T-helper 17 cell (primary cell): ENCODE measurements around the gene DDX43. TPM values are rescaled to one million over a fixed set of nuclear protein-coding genes. Genes with fewer than 3 reads are reported as not detected.
"Not testable (repeated sequence)": the region's sequence is repeated elsewhere in the genome, so short reads cannot be mapped to it uniquely, and the experiment has no call there.

Source experiments
- ATAC-seq: fragments of 150-1000 bp; cut with Tn5 transposase; 2 replicates; pipeline ENCODE4 v1.10.0; 2021; ENCODE audit warnings: mild to moderate bottlenecking, moderate library complexity
- DNase-seq, 3 donors: peaks; one replicate each; pipeline versions ENCODE4 v3.0.0 to v3.0.0-alpha.2; 2020 to 2021
- H3K9me3 ChIP-seq: one replicate; pipeline ENCODE4 v1.7.0; 2013; ENCODE audit warnings: low read length, mild to moderate bottlenecking; ENCODE audit not compliant: control insufficient read depth, poor library complexity, severe bottlenecking
- H3K27ac Mint-ChIP-seq: one replicate; pipeline ENCODE4 v1.8.0; 2022; ENCODE audit warnings: mild to moderate bottlenecking, moderate library complexity, mixed read lengths
- H3K27me3 Mint-ChIP-seq: one replicate; pipeline ENCODE4 v1.8.0; 2022; ENCODE audit warnings: mixed read lengths
- H3K36me3 Mint-ChIP-seq: one replicate; pipeline ENCODE4 v1.8.0; 2022; ENCODE audit warnings: low read depth, mixed read lengths
- H3K4me1 Mint-ChIP-seq: one replicate; pipeline ENCODE4 v1.8.0; 2022; ENCODE audit warnings: mild to moderate bottlenecking, mixed read lengths
- H3K4me3 Mint-ChIP-seq: one replicate; pipeline ENCODE4 v1.8.0; 2022; ENCODE audit warnings: mild to moderate bottlenecking, moderate library complexity, mixed read lengths
- total RNA-seq, 4 donors: library from RNA in 2 of 4; stranded (reverse) in 2 of 4; gene quantifications; one replicate each; pipeline ENCODE4 v1.2.3 and lab custom pipeline; 2022 to 2026

The DDX43 gene
- total RNA-seq, 2 donors from 2014 or later = 1.2 to 2.0 TPM

DNA sequence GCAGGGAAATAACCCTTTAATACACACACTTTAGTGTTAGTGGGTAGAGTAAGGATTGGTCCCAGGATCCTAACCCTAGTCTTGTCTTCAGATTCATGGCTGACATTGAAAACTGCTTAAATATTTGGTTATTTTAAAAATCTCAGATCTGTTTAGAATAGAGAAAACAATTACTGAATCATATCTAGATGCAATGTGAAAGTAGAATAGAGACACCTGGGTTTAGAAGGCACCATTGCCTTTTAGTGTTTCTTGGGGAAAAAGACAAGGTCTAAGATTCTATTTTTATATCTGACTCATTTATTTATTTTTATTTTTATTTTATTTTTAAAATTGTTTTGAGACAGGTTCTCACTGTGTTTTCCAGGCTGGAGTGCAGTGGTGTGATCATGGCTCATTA is 6.0 kb downstream of the DDX43 start:
- DNase-seq (no peak), ATAC-seq (no peak)
- Mint-ChIP-seq H3K27ac (no peak overlapping the region), H3K4me1 (no peaks in the 10 kb centered on the region), H3K27me3 (no peaks in the 10 kb centered on the region), H3K36me3 (no peaks in the 10 kb centered on the region), H3K4me3 (no peak overlapping the region)
- no peaks in the 10 kb centered on the region for H3K9me3 ChIP-seq

DNA sequence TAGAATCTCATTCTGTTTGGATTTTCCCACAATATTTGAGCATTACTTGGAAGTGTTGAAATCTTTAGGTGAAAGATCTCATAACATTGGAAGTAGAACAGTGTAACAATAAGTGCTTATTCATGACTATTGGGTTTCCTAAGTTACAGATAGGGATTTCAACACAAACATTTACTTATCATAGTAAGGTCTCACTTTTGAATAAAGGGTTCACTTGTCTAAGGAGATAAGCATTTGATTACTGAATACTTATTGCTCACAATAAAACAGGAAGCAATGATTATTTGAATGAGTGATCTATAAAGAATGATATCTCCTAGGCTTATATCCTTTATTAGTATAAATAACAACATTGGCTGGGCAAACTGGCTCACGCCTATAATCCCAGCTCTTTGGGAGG is 14.8 kb downstream of the DDX43 start:
- no peaks in the 10 kb centered on the region for H3K27me3 Mint-ChIP-seq
- no peak overlapping the region for H3K4me3 Mint-ChIP-seq
- no peak for ATAC-seq
- DNase-seq = no peak
- H3K4me1 Mint-ChIP-seq = no peaks in the 10 kb centered on the region
- no peak overlapping the region for H3K27ac Mint-ChIP-seq
- no peaks in the 10 kb centered on the region for H3K9me3 ChIP-seq
- no peaks in the 10 kb centered on the region for H3K36me3 Mint-ChIP-seq

DNA sequence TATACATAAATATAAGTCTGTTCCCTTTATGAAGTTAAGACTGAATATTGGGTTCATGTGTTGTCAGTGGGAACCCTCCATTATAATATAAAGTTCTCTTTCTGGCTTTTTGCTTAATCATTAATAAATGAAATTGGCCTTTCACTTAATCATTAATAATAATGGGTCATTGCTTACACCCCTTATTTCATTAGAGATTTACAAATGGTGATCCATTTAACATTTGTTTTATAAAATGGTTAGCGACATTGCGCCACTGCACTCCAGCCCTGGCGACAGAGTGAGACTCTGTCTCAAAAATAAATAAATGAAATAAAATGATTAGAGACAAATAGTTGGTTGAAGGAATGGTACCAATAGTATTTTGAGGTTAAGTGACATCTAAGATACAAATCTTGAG is 18.5 kb downstream of the DDX43 start:
- no peaks in the 10 kb centered on the region for H3K36me3 Mint-ChIP-seq
- no peak overlapping the region for H3K27ac Mint-ChIP-seq
- H3K4me1 Mint-ChIP-seq = peaks cover 4% of the 10 kb centered on the region
- no peak overlapping the region for H3K4me3 Mint-ChIP-seq
- ATAC-seq (no peak), DNase-seq (no peak)
- H3K9me3 ChIP-seq = no peaks in the 10 kb centered on the region
- no peaks in the 10 kb centered on the region for H3K27me3 Mint-ChIP-seq

DNA sequence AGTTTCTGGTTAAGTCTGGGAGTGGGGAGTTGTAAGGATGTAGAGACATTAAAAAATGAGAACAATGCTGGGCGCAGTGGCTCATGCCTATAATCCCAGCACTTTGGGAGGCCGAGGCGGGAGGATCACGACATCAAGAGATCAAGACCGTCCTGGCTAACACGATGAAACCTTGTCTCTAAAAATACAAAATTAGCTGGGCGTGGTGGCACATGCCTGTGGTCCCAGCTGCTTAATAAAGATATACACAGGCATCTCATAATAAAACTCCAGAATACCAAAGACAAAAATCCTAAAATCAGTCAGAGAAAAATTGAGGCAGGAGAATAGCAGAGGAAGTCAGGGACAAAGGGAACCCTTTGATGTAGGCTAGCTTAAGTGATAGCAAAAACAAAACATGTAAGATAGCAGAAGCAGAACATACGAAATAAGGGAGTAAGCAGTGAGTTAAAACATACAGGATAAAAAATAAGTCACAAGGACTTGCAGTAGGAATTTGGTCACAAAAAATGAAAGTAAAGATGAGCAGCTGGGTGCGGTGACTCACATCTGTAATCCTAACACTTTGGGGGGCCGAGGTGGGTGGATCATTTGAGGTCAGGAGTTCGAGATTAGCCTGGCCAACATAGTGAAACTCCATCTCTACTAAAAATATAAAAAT is 23.6 kb downstream of the DDX43 start:
- no peaks in the 10 kb centered on the region for H3K9me3 ChIP-seq
- DNase-seq (no peak), ATAC-seq (no peak)
- H3K27ac Mint-ChIP-seq = peak overlapping the region; percentile 88
- H3K27me3 Mint-ChIP-seq = no peaks in the 10 kb centered on the region
- H3K4me3 Mint-ChIP-seq = no peak overlapping the region
- peaks cover 20% of the 10 kb centered on the region for H3K4me1 Mint-ChIP-seq
- no peaks in the 10 kb centered on the region for H3K36me3 Mint-ChIP-seq

DNA sequence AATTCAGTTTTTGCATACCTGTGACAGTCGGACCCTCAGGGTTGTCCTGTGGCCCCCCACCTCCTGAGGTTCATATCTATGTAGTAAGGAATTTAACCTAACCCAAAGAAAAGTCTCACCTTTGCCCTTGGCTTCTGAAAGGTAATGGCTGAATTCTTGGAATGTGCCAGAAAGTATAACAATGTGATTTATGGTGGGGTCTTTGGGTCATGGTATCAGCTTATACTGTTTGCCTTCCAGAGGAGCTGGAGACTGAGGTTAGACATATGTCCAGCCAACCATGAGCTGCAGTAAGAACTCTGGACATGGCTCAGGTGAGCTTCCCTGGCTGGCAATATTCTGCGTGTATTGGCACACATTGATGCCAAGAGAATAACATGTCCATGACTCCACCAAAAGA is 26.9 kb downstream of the DDX43 start:
- H3K27me3 Mint-ChIP-seq = no peaks in the 10 kb centered on the region
- peak overlapping the region; percentile 91 for H3K27ac Mint-ChIP-seq
- no peaks in the 10 kb centered on the region for H3K9me3 ChIP-seq
- DNase-seq (no peak), ATAC-seq (no peak)
- H3K4me1 Mint-ChIP-seq = peaks cover 20% of the 10 kb centered on the region
- no peaks in the 10 kb centered on the region for H3K36me3 Mint-ChIP-seq
- peak overlapping the region; percentile 63 for H3K4me3 Mint-ChIP-seq

DNA sequence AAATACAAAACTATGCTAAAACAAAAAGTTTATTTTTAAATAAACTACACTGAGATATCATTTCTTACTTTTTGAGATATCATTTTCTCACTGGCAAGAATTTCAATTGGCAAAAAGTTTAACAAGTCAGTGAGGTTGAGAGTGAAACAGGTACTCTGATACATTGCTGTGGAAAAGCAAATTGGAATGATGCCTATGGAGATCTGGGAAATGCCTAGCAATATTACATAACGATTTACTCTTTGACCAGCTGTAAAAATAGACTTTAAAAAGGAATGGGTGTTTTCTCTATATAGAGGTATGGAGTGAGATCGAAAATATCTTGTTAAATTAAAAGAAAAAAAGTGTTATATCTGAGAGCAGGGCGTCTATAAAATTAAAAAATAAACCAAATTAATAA is 40.6 kb downstream of the DDX43 start:
- Mint-ChIP-seq H3K27me3 (no peaks in the 10 kb centered on the region), H3K4me1 (peaks cover 15% of the 10 kb centered on the region), H3K4me3 (peak overlapping the region; percentile 22), H3K36me3 (no peaks in the 10 kb centered on the region), H3K27ac (peak overlapping the region; percentile 41)
- DNase-seq (no peak), ATAC-seq (no peak)
- no peaks in the 10 kb centered on the region for H3K9me3 ChIP-seq

DNA sequence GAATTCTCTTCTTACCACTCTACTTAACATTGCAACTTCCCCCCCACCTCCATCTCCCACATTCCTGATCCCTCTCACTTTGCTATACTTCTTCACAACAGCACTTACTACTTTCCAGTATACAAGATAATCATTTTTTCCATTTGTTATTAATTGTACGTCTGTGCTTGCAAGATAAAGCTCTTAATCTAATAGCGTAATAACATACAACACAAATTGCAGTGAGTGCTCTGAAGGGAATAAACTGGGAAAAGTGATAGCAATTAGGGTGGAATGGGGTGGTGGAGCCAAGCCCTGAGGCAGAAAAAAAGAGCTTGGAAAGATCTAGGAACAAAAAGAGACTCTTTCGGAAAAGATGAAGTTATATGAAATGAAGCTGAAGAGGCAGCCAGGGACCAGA is 48.9 kb downstream of the DDX43 start:
- DNase-seq (no peak), ATAC-seq (no peak)
- peaks cover 35% of the 10 kb centered on the region for H3K4me1 Mint-ChIP-seq
- H3K27me3 Mint-ChIP-seq = no peaks in the 10 kb centered on the region
- H3K27ac Mint-ChIP-seq = peak overlapping the region; percentile 70
- no peaks in the 10 kb centered on the region for H3K9me3 ChIP-seq
- no peak overlapping the region for H3K4me3 Mint-ChIP-seq
- H3K36me3 Mint-ChIP-seq = peaks cover 19% of the 10 kb centered on the region

DNA sequence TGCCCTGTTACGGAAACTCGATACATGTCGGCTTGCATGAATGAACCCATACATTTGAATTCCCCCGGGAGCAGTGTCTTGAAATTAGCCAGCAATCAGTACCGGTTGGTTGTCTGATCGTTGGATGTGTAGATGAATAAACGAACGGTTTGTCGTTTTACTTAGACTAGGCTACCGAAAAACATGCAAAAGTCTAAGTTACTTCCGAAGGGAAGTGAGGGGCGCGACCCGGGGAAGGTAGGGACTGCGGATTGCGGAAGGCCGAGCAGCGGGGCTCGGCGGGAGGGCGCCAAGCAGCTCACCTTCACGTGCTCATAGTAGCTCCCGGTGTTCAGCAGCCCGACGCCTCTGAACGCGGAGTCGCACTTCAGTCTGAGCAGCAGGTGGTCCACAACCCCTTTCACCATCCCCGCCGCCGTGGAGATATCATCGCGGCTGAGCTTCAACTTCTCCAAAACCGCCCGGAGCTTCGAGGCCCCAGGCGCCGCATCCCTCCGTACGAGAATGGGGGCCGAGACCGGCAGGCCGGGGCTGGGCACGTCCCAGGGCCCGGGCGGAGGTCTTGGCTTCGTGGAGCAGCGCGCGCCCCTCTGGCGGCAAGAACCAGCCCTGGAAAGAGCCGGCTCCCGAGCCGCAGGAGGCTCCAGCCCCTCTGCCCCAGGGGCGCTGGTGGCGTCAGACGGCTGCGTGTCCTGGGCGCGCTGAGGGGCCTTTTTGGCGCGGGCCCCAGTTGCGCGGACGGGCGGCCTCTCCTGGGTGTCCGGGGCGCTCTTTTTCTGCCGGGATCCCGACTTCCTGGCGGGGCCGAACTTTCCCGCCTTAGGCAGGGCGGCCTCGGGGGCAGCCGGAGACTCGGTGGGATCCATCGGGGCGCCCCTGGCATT is 56.8 kb downstream of the DDX43 start:
- no peaks in the 10 kb centered on the region for H3K9me3 ChIP-seq
- Mint-ChIP-seq H3K27ac (peak overlapping the region; percentile 94), H3K4me3 (peak overlapping the region; percentile 95), H3K4me1 (peaks cover 24% of the 10 kb centered on the region), H3K27me3 (no peaks in the 10 kb centered on the region), H3K36me3 (peaks cover 4% of the 10 kb centered on the region)
- DNase-seq = peak; percentile 12 to 38 (median 34)
- peak; percentile 56 for ATAC-seq

DNA sequence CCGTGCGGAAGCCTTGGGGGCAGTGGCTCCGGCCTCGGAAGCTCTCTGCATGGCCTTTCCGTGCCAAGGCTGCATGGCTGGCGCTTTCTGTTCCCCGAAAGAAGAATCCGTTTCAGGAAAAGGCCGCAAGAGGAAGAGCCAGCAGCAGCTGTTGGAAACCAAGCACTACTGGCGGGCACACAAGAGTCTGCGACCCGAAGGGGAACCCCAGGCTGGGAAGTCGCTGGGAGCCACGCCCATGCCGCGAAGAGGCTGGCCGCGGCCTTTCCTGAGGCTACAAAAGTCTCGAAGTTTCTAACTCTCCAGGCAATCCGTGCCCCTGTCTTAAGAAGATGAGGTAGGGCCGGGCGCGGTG is 57.5 kb downstream of the DDX43 start, which contains the start of gene CGAS:
TSS of gene CGAS (minus strand) at position 191 of the 355 bp plus-strand sequence. CDS start at position 75, 116 bp downstream.
- Mint-ChIP-seq H3K4me1 (peaks cover 24% of the 10 kb centered on the region), H3K4me3 (peak within 1 kb of the TSS; percentile 95), H3K36me3 (peaks cover 4% of the 10 kb centered on the region), H3K27me3 (no peaks in the 10 kb centered on the region), H3K27ac (peak within 1 kb of the TSS; percentile 94)
- no peaks in the 10 kb centered on the region for H3K9me3 ChIP-seq
- peak; percentile 89 for ATAC-seq
- peak; percentile 70 to 73 (median 70) for DNase-seq

DNA sequence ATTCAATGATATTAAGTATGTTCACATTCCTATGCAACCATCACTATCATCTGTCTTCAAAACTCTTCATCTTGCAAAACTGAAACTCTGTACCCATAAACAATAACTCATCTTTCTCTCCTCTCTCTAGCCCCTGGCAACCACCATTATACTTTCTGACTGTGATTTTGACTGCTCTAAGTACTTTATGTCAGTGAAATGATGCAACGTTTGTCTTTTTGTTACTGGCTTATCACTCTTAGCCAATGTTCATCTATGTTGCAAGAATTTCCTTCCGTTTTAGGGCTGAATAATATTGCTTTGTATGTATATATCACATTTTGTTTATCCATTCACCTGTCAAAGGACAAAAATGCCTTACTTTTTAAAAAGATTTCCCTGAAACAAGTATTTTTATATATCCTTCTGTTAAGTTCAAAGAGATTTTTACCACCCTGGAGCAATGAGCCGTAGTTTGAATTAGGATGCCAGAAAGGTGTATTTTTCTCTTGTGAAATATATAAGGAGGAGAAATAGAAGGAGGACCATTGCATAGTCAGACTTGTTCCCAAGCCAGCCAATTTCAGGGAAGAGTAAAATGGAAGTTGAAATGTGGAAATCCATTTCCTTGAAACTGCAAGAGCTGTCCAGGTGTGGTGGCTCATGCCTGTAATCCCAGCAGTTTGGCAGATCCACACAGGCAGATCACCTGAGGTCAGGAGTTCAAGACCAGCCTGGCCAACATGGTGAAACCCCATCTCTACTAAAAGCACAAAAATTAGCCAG is 61.4 kb downstream of the DDX43 start:
- no peak overlapping the region for H3K27ac Mint-ChIP-seq
- H3K4me1 Mint-ChIP-seq = peaks cover 20% of the 10 kb centered on the region
- ATAC-seq (no peak), DNase-seq (no peak)
- H3K27me3 Mint-ChIP-seq = no peaks in the 10 kb centered on the region
- no peaks in the 10 kb centered on the region for H3K36me3 Mint-ChIP-seq
- no peaks in the 10 kb centered on the region for H3K9me3 ChIP-seq
- H3K4me3 Mint-ChIP-seq = peak overlapping the region; percentile 34

DNA sequence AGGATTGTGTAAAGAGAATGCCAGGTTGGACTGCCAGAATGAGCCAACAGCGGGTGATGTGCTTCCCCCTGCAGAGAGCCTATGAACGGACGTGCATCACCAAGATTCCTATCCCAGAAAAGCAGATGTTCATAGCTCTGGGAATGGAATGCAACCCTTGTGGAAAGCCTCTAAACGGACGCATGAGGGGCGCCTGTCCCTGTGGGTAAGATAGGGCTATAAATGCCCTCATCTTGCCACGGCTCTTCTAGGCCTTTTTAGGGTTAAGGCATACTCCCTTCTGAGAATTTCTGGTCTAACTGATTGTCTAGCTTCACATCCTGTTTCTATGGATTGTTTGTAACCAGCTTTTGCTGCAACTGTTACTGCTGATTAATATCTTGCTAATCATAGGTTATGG is 64.8 kb downstream of the DDX43 start:
- Mint-ChIP-seq H3K4me3 (peak overlapping the region; percentile 96), H3K27ac (peak overlapping the region; percentile 98), H3K4me1 (peaks cover 31% of the 10 kb centered on the region)
- H3K36me3 Mint-ChIP-seq, ATAC-seq, H3K9me3 ChIP-seq, DNase-seq, H3K27me3 Mint-ChIP-seq: not testable (repeated sequence)

DNA sequence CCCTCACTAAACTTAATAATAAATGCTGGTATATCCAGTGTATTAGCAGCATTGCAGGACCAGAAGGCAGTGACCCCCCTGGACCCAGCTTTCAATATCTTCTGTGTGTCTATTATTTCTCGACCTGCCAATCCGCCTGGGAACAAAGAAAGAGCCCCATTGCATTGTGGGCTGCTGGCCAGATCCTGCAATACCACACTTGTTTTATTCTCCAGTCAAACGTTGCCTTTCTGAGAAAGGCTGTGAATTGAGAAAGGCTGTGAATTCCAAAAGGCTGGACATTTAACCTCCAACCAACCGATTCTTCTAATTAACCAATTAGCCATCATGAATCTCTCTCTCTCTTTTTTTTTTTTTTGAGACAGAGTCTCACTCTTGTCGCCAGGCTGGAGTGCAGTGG is 65.4 kb downstream of the DDX43 start:
- no peak for ATAC-seq
- H3K4me1 Mint-ChIP-seq = peaks cover 31% of the 10 kb centered on the region

More for the DNA sequence above, 65.4 kb downstream of the DDX43 start:
- no peaks in the 10 kb centered on the region for H3K36me3 Mint-ChIP-seq
- peak overlapping the region; percentile 96 for H3K4me3 Mint-ChIP-seq
- H3K27me3 Mint-ChIP-seq = no peaks in the 10 kb centered on the region
- H3K9me3 ChIP-seq = no peaks in the 10 kb centered on the region
- H3K27ac Mint-ChIP-seq = peak overlapping the region; percentile 98
- no peak for DNase-seq
